Measurements from ENCODE around the gene EHBP1L1. TPM values are rescaled to one million over a fixed set of nuclear protein-coding genes. Genes with fewer than 3 reads are reported as not detected.
A peak's percentile ranks its signal among the peaks of the same experiment; 100 is the strongest.

Gene EHBP1L1
- total and polyA plus RNA-seq, 12 donors, result 30.8 to 113 (median 53.9) TPM

- TF ChIP-seq, protein P1, sequence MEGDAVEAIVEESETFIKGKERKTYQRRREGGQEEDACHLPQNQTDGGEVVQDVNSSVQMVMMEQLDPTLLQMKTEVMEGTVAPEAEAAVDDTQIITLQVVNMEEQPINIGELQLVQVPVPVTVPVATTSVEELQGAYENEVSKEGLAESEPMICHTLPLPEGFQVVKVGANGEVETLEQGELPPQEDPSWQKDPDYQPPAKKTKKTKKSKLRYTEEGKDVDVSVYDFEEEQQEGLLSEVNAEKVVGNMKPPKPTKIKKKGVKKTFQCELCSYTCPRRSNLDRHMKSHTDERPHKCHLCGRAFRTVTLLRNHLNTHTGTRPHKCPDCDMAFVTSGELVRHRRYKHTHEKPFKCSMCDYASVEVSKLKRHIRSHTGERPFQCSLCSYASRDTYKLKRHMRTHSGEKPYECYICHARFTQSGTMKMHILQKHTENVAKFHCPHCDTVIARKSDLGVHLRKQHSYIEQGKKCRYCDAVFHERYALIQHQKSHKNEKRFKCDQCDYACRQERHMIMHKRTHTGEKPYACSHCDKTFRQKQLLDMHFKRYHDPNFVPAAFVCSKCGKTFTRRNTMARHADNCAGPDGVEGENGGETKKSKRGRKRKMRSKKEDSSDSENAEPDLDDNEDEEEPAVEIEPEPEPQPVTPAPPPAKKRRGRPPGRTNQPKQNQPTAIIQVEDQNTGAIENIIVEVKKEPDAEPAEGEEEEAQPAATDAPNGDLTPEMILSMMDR (IDR thresholded peaks at IDR 0.05), result no peak
- intact Hi-C loops (cut with DNase I), result loop anchor here in 3 of 10 donors (5.0 to 10.0 kb wide), 2 partner anchors 43 to 51 kb away; no protein-coding TSS in a partner anchor
- Histone ChIP-seq H3K27ac (peak overlapping the region in 8 of 10 donors; percentile 35 to 89 (median 81)), H3K27me3 (no peaks in the 10 kb centered on the region), H3K9me3 (no peaks in the 10 kb centered on the region), H3K4me3 (no peak overlapping the region), H3K4me1 (peaks cover 25 to 53% (median 46%) of the 10 kb centered on the region in 9 donors), H3K36me3 (peaks cover 0 to 80% (median 17%) of the 10 kb centered on the region in 9 donors)
- DNase-seq, result no peak
- WGBS, 2 donors, result 67 to 73% methylated on average over 51 of the region's 51 CpGs
- no peak for ATAC-seq
These were observed 9.8 kb downstream of the EHBP1L1 start for GRCh38 chr11:65585396-65586246.

DNA sequence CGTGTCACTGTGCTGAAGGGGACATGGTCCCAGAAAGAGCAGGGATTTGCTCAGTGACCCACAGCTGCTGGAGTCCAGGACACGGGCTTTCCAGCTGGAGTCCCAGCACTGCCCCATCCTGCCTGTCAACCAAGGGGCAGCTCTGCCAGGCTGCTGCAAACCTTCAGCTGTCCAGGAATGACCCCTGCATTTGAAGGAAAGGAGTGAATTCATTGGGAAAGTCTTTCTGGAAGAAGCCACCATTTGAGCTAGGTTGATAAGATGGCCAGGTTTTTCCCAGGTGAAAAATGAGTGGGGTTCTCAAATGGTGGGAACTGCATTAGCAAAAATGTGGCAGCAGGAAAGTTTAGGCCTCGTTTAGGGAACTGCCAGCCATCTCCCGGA lies 10.4 kb downstream of the EHBP1L1 start:
- Histone ChIP-seq H3K36me3 (peaks cover 0 to 80% (median 18%) of the 10 kb centered on the region in 9 donors), H3K27ac (peak overlapping the region in 8 of 10 donors; percentile 53 to 89 (median 81)), H3K4me3 (no peak overlapping the region), H3K9me3 (no peaks in the 10 kb centered on the region), H3K4me1 (peaks cover 25 to 58% (median 47%) of the 10 kb centered on the region in 9 donors), H3K27me3 (no peaks in the 10 kb centered on the region)
- intact Hi-C loops (cut with DNase I), result loop anchor here in 3 of 10 donors (5.0 to 10.0 kb wide), 2 partner anchors 44 to 51 kb away; no protein-coding TSS in a partner anchor
- DNase-seq, result no peak
- ATAC-seq, result no peak
- 77 to 80% methylated on average over 4 of the region's 4 CpGs for WGBS, 2 donors
- TF ChIP-seq, protein P1 (IDR thresholded peaks at IDR 0.05), result no peak

DNA sequence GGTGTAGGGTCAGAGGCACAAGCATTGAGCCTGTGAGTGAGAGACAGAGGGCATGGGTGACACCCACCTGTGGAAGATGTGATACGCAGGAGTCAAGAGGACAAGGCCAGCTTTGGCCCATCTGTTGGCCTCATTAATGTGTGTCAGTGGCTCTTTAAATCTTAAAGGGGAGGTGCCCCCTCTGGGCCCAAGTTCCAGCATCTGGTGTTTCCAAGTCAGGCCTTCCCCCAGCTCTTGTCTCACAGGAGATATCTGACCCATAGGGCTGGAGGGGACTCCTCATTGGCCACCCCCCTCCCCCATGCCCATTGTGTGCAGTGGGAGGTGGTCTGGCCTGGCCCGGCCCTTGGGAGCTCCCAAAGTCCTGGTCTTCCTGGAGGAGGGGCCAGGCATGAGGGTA lies 10.8 kb downstream of the EHBP1L1 start:
- 56 to 62% methylated on average over 2 of the region's 2 CpGs for WGBS, 2 donors
- TF ChIP-seq, protein P1 (IDR thresholded peaks at IDR 0.05), result no peak
- Histone ChIP-seq H3K4me1 (peaks cover 25 to 58% (median 47%) of the 10 kb centered on the region in 9 donors), H3K27me3 (no peaks in the 10 kb centered on the region), H3K4me3 (peak overlapping the region in 1 of 10 donors; percentile 14), H3K27ac (peak overlapping the region in 9 of 10 donors; percentile 53 to 89 (median 81)), H3K9me3 (no peaks in the 10 kb centered on the region), H3K36me3 (peaks cover 0 to 80% (median 18%) of the 10 kb centered on the region in 9 donors)
- ATAC-seq, result peak; percentile 11 to 49 (median 27)
- no peak for DNase-seq
- intact Hi-C loops (cut with DNase I), result loop anchor here in 3 of 10 donors (5.0 to 10.0 kb wide), 2 partner anchors 44 to 52 kb away; no protein-coding TSS in a partner anchor

GRCh38 chr11:65588199-65589054 lies 12.6 kb downstream of the EHBP1L1 start:
- H3K36me3 ChIP-seq, result peaks cover 0 to 80% (median 22%) of the 10 kb centered on the region in 9 donors

More at GRCh38 chr11:65588199-65589054, 12.6 kb downstream of the EHBP1L1 start:
- ATAC-seq (peak; percentile 34 to 75 (median 64)), DNase-seq (peak; percentile 61 to 63)
- Histone ChIP-seq H3K4me3 (peak overlapping the region in 1 of 10 donors; percentile 12), H3K9me3 (no peaks in the 10 kb centered on the region), H3K4me1 (peaks cover 26 to 70% (median 49%) of the 10 kb centered on the region in 9 donors), H3K27ac (peak overlapping the region; percentile 37 to 89 (median 80)), H3K27me3 (no peaks in the 10 kb centered on the region)
- intact Hi-C loops (cut with DNase I), result loop anchor here in 3 of 10 donors (5.0 to 10.0 kb wide), 2 partner anchors 46 to 54 kb away; no protein-coding TSS in a partner anchor
- 49% methylated on average over 13 of the region's 13 CpGs for WGBS, 2 donors
- TF ChIP-seq, protein P1 (IDR thresholded peaks at IDR 0.05), result peak; percentile 17 to 67 (median 51)
